ENCODE measurements around the gene DUSP15. TPM values are rescaled to one million over a fixed set of nuclear protein-coding genes. Genes with fewer than 3 reads are reported as not detected.

DUSP15 gene
- total and polyA plus RNA-seq, 8 donors, result 0.35 to 4.3 (median 1.4) TPM

- Histone ChIP-seq H3K27ac (no peak overlapping the region), H3K4me1 (peaks cover 0 to 11% (median 0%) of the 10 kb centered on the region in 3 donors), H3K36me3 (no peaks in the 10 kb centered on the region), H3K27me3 (no peaks in the 10 kb centered on the region), H3K4me3 (no peak overlapping the region), H3K9me3 (no peaks in the 10 kb centered on the region)
- DNase-seq (peak in 1 of 6 donors; percentile 44), FAIRE-seq (no peak), ATAC-seq (no peak)
- intact Hi-C loops (cut with DNase I), result loop anchor here in 1 of 3 donors (5.0 kb wide), 1 partner anchor 208 kb away; no protein-coding TSS in a partner anchor
- 77 to 82% methylated on average over 4 of the region's 4 CpGs for WGBS, 2 donors
- TF ChIP-seq CTCF (IDR thresholded peaks at IDR 0.05), result no peak
Observed at GRCh38 chr20:31824125-31824485, 46.2 kb downstream of the DUSP15 start.

GRCh38 chr20:31823360-31824124 is 46.8 kb downstream of the DUSP15 start:
- 79 to 83% methylated on average over 14 of the region's 14 CpGs for WGBS, 2 donors
- DNase-seq, result peak in 1 of 6 donors; percentile 63
- TF ChIP-seq CTCF (IDR thresholded peaks at IDR 0.05), result no peak
- FAIRE-seq, result no peak
- no peaks in the 10 kb centered on the region for H3K9me3 ChIP-seq
- H3K36me3 ChIP-seq, result no peaks in the 10 kb centered on the region
- no peak overlapping the region for H3K27ac ChIP-seq
- H3K27me3 ChIP-seq, result no peaks in the 10 kb centered on the region
- intact Hi-C loops (cut with DNase I), result loop anchor here in 1 of 3 donors (5.0 kb wide), 1 partner anchor 209 kb away; no protein-coding TSS in a partner anchor
- H3K4me1 ChIP-seq, result peaks cover 0 to 11% (median 3%) of the 10 kb centered on the region in 3 donors
- ATAC-seq, result no peak
- H3K4me3 ChIP-seq, result no peak overlapping the region

- H3K4me3 ChIP-seq, result peak overlapping the region in 2 of 4 donors; percentile 19 to 28
- DNase-seq, result peak; percentile 70 to 94 (median 92)
- TF ChIP-seq CTCF (IDR thresholded peaks at IDR 0.05), result peak; percentile 99 to 100 (median 100)
- no peaks in the 10 kb centered on the region for H3K36me3 ChIP-seq
- peak overlapping the region in 3 of 4 donors; percentile 13 to 81 (median 78) for H3K27ac ChIP-seq
- FAIRE-seq, result no peak
- no peaks in the 10 kb centered on the region for H3K9me3 ChIP-seq
- peaks cover 0 to 11% (median 3%) of the 10 kb centered on the region in 3 donors for H3K4me1 ChIP-seq
- intact Hi-C loops (cut with DNase I), result loop anchor here in 1 of 3 donors (5.0 kb wide), 1 partner anchor 210 kb away; no protein-coding TSS in a partner anchor
- 2 to 3% methylated on average over 22 to 29 of the region's 29 CpGs for WGBS, 2 donors
- peak; percentile 77 to 88 (median 82) for ATAC-seq
- no peaks in the 10 kb centered on the region for H3K27me3 ChIP-seq
Observed at GRCh38 chr20:31822421-31823330, 47.7 kb downstream of the DUSP15 start.

- peak overlapping the region in 2 of 4 donors; percentile 78 to 81 for H3K27ac ChIP-seq
- no peak for FAIRE-seq
- DNase-seq, result no peak
- 46 to 64% methylated on average over 5 of the region's 5 CpGs for WGBS, 2 donors
- TF ChIP-seq CTCF (IDR thresholded peaks at IDR 0.05), result no peak
- intact Hi-C loops (cut with DNase I), result loop anchor here in 1 of 3 donors (5.0 kb wide), 1 partner anchor 211 kb away; no protein-coding TSS in a partner anchor
- no peaks in the 10 kb centered on the region for H3K27me3 ChIP-seq
- H3K36me3 ChIP-seq, result no peaks in the 10 kb centered on the region
- H3K4me3 ChIP-seq, result no peak overlapping the region
- H3K4me1 ChIP-seq, result peaks cover 0 to 11% (median 3%) of the 10 kb centered on the region in 3 donors
- no peak for ATAC-seq
- H3K9me3 ChIP-seq, result no peaks in the 10 kb centered on the region
Observed at GRCh38 chr20:31821427-31821826, 48.9 kb downstream of the DUSP15 start.
